Osteocyte (in vitro differentiated cells): Measurements from ENCODE around the gene TSPAN14. TPM values are rescaled to one million over a fixed set of nuclear protein-coding genes. Genes with fewer than 3 reads are reported as not detected.

Experiments used
- DNase-seq: peaks from one replicate; pipeline ENCODE4 v3.0.0; 2021; ENCODE audit warnings: mixed read lengths; ENCODE audit not compliant: unreplicated experiment; ENCODE audit errors: extremely low spot score
- H3K27ac Mint-ChIP-seq: one replicate; pipeline ENCODE4 v1.8.0; 2021; ENCODE audit warnings: mild to moderate bottlenecking, mixed read lengths; ENCODE audit not compliant: unreplicated experiment
- H3K27me3 Mint-ChIP-seq: one replicate; pipeline ENCODE4 v1.8.0; 2021; ENCODE audit warnings: mixed read lengths; ENCODE audit not compliant: unreplicated experiment
- H3K36me3 Mint-ChIP-seq: one replicate; pipeline ENCODE4 v1.8.0; 2021; ENCODE audit warnings: mixed read lengths; ENCODE audit not compliant: unreplicated experiment
- H3K4me1 Mint-ChIP-seq: one replicate; pipeline ENCODE4 v1.8.0; 2021; ENCODE audit warnings: mixed read lengths; ENCODE audit not compliant: unreplicated experiment
- H3K4me3 Mint-ChIP-seq: one replicate; pipeline ENCODE4 v1.8.0; 2021; ENCODE audit warnings: mild to moderate bottlenecking, moderate library complexity, mixed read lengths; ENCODE audit not compliant: unreplicated experiment
- H3K9me3 Mint-ChIP-seq: one replicate; pipeline ENCODE4 v1.8.0; 2021; ENCODE audit warnings: mixed read lengths; ENCODE audit not compliant: unreplicated experiment
- CTCF ChIP-seq: fragments of 200-600 bp; sonication (generic); IDR thresholded peaks from 2 replicates; pipeline ENCODE4 v1.5.0; 2021; ENCODE audit warnings: antibody characterized with exemption, mild to moderate bottlenecking, moderate library complexity
- total RNA-seq: library from RNA; stranded (reverse); gene quantifications from 2 replicates; pipeline ENCODE4 v1.2.1, GENCODE V29; 2021

The TSPAN14 gene
- total RNA-seq, 1 donor from 2014 or later, result 50.7 TPM

- Mint-ChIP-seq H3K4me1 (peaks cover 23% of the 10 kb centered on the region), H3K36me3 (no peaks in the 10 kb centered on the region), H3K4me3 (no peak overlapping the region), H3K27me3 (peaks cover 11% of the 10 kb centered on the region), H3K27ac (no peak overlapping the region), H3K9me3 (no peaks in the 10 kb centered on the region)
- DNase-seq, result no peak
- TF ChIP-seq CTCF, result no peak
These were observed 2.0 kb upstream of the TSPAN14 start for GRCh38 chr10:80452069-80452468.

GRCh38 chr10:80452640-80453039, 1.5 kb upstream of the TSPAN14 start:
- Mint-ChIP-seq H3K36me3 (no peaks in the 10 kb centered on the region), H3K27me3 (peaks cover 6% of the 10 kb centered on the region), H3K4me3 (no peak overlapping the region), H3K9me3 (no peaks in the 10 kb centered on the region), H3K4me1 (peaks cover 23% of the 10 kb centered on the region), H3K27ac (no peak overlapping the region)
- no peak for TF ChIP-seq CTCF
- no peak for DNase-seq

DNA sequence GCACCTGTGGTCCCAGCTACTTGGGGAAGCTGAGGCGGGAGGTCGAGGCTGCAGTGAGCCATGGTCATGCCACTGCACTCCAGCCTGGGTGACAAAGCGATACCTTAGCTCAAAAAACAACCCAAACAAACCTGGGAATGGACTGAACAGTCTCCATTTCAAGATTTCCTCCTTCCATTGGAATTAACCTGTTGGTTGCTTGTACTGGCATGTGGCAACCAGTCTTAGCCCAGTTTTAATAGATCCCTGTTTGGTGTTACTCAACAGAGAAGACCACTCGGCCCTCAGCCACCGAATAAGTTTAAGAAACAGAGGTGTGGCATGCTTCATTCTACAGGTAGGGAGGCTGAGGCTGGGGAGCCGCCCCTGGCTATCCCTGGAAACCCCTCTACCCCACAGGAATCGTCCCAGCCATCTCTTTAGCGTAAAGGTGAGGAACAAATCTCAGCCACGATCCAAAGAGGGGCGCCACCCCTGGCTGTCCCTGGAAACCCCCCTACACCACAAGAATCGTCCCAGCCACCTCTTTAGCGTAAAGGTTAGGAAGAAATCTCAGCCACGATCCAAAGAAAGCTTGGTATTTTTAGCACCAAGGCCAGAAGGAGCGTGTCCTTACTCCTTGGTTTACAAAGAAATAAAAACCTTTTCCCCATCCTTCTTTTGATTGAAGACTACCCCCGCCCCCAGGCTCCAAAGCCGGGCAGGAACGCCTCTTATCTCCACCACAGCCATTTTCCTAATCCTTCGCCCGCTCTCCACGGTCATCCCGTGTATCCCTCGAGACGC, 861 bp upstream of the TSPAN14 start:
- TF ChIP-seq CTCF, result no peak
- no peaks in the 10 kb centered on the region for H3K36me3 Mint-ChIP-seq
- H3K4me3 Mint-ChIP-seq, result peak overlapping the region; percentile 73
- H3K4me1 Mint-ChIP-seq, result peaks cover 24% of the 10 kb centered on the region
- H3K27ac Mint-ChIP-seq, result peak overlapping the region; percentile 79
- no peaks in the 10 kb centered on the region for H3K9me3 Mint-ChIP-seq
- H3K27me3 Mint-ChIP-seq, result peaks cover 1% of the 10 kb centered on the region
- no peak for DNase-seq

- Mint-ChIP-seq H3K4me3 (peak overlapping the region; percentile 94), H3K27ac (peak overlapping the region; percentile 60), H3K27me3 (no peaks in the 10 kb centered on the region), H3K36me3 (no peaks in the 10 kb centered on the region), H3K9me3 (no peaks in the 10 kb centered on the region), H3K4me1 (peaks cover 39% of the 10 kb centered on the region)
- no peak for TF ChIP-seq CTCF
- DNase-seq, result peak; percentile 88
These were observed 677 bp downstream of the TSPAN14 start for GRCh38 chr10:80454513-80455460.
